CD4-positive, alpha-beta T cell treated with Interleukin-21 for 1 hour (primary cell): ENCODE results near the gene ZSCAN5A.
"Not testable (repeated sequence)": the region's sequence is repeated elsewhere in the genome, so short reads cannot be mapped to it uniquely, and the experiment has no call there.

Source experiments
- DNase-seq: peaks from one replicate; pipeline ENCODE4 v3.0.0-alpha.2; 2020

The ZSCAN5A gene

DNA sequence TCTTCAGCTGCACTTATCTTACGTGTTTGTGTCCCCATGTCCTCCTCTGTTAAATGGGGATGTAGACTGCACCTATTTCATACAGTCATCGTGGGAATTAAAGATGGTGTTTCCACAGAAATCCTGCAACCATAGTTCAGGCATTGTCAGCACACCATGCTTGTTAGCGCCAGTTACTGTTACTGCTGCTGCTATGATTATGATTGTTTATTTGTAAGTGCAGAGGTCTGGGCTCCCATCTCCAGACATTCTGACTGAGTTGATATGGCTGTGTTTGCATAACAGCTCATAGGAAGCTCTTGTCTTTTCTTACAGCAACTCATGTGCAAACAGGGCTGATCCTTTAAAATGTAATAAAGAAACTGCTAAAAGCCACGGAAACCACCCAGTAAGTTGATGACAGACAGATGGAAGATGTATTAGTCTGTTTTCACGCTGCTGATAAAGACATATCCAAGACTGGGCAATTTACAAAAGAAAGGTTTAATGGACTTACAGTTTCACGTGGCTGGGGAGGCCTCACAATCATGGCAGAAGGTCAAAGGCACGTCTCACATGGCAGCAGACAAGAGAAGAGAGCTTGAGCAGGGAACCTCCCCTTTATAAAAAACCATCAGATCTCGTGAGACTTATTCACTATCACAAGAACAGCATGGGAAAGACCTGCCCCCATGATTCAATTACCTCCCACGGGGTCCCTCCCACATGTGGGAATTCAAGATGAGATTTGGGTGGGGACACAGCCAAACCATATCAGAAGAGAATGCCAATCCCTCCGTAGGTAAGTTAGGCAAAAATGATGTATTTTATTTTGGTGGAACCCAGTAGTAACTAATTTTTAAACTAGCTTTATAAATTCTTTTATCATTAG is 1.6 kb downstream of the ZSCAN5A start:
- no peak for DNase-seq

DNA sequence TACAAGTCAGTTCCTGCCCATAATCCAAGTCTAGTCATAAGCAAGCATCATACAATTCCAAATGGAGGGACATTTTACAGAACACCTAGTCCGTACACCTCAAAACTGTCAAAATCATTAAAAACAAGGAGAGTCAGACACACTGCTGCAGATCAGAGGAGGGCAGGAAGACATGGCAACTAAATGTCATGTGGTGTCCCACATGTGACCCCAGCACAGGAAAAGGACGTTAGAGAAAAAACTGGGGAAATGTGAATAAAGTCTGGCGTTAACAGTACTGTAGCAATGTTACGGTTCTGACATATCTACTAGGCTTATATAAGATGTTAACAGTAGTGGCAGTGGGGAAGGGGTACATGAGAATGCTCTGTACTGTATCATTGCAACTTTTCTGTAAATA is 2.3 kb downstream of the ZSCAN5A start:
- no peak for DNase-seq

DNA sequence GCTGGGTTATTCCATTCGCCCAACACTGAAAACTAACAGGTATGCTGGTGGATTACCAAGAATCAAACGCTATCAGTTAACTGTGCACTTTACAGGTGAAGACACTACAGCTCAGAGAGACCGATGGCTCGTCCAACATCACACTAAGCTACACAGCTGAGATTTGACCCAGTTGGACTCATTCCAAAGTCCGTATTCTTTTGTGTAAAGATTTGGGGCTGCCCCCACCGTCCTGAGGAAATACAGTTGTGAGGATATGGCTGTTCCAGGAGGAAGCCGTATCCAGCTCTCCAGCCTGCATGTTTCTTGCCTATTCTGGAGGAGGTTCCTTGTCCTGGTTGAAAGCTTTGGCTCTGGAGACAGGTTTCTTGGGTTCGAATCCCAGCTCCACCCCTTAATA is 4.2 kb downstream of the ZSCAN5A start:
- no peak for DNase-seq

DNA sequence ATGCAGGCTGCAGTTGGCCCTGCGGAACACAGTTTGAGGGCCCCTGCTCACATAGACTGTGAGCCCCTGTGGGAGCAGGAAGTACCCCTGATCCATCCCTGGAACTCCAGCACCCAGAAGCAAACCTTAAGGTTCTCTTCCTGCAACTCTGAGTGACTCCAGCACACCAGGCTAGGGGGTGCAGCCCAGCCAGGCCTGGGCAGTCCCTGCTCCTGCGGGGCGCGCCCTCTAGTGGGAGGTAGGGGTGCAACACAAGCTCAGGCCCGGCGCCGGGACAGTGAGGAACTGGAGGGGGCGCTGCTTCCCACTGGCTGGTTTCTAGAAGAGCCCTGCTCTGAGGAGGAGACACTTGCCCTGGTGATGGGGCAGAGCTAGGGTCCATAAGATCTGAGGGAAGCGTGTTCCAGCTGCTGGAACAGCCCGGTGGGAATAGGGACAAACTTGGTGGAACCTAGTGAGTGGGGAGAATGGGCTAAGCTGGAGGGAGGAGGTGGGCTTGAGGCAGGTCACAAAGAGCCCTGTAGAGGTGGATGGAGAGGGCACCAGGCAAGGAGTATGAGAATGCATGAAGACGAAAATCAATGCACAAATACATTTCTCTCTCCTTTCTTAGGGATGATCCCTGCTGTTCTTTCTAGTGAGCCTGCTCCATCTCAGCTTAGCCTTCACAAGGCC is 5.0 kb downstream of the ZSCAN5A start:
- peak; percentile 58 for DNase-seq

DNA sequence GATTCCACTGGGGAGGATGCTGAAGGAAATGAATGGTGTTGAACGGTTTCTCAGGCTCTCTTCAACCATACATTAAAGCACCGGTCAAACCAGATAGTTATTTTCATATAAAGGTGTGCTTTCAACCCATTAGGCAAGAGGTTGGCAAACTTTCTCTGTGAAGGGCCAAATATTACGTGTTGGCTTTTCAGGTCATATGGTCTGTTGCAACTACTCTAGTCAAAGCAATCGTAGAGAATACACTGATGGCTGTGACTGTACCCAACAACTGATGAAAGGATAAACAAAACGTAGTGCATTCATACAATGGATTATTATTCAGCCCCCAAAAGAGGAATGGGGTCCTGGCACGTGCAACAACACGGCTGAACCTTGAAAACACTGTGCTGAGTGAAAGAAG is 5.8 kb downstream of the ZSCAN5A start:
- DNase-seq = no peak

DNA sequence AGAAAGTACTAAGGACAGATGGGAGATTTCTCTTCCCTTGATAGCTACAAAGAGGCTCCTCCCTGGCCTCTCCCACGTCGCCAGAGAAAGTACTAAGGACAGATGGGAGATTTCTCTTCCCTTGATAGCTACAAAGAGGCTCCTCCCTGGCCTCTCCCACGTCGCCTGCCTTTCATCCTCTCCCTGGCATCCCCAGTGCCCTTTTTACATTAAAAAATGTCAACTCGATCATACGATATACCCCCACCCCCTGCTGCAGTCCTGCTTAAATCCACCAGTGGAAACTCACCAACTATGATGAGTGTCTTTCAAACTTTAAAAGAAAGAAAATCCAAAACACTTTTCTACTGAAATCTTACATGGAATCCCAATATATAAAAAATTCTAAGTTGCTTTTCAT is 7.6 kb downstream of the ZSCAN5A start:
- not testable (repeated sequence) for DNase-seq

DNA sequence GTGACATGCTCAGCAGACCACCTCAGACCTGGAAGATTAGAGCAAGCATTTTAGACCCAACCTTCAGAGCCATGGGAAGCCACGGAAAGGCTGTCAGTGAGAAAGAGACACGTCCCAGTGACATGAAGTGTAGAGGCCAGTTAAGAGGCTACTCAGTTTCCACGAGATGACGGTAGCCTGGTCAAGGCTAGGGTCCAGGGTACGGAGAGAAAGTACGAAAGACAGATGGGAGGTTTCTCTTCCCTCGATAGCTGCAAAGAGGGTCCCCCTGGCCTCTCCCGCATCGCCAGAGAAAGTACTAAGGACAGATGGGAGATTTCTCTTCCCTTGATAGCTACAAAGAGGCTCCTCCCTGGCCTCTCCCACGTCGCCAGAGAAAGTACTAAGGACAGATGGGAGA is 8.6 kb downstream of the ZSCAN5A start:
- DNase-seq = no peak

DNA sequence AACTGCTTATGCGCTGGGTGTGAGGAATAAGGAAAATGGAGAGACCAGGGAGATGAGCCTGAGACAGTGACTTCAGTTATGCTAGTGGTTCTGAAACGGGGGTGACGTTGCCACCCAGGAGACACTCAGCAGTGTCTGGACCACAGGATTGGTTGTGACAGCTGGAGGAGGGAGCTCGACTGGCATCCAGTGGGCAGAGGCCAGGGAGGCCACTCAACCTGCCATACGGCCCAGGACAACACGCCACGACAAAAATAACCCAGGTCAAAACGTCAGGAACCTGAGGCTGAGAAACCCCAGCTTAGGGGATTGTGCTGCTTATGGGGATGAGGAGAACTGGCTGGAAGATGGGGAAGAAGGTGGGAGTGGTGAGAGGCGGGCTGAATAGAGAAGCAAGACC is 10.4 kb downstream of the ZSCAN5A start:
- DNase-seq = no peak

DNA sequence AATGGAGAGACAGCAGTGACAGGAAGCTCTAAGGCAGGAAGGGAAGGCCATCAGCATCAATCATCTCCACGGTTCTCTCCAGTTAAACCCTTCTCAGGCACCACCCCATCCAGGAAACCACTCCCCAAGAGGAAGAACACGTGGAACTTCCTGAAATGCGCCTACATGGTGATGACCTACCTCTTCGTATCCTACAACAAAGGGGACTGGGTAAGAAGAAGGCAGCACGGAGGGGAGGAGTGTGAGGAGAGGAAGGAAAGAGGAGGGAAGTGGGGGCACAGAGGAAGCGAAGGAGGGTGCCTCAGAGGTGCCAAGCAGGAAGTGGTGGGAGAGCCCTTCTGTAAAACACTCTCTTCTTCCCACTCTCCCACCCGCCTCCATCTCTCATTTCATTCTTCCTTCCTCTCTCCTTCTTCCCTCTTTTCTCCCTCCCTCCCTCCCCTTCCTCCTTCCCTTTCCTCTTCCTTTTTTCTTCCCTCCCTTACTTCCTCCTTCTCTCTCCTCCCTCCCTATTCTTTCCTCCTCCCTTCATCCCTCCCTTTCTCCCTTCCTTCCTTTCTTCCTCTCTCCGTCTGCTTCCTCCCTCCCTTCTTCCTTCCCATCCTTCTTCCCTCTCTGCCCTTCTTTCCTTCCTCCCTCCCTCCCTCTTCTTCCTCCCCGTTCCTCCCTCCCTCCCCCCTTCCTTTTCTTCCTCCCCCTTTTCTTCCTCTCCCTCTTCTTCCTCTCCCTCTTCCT is 12.6 kb downstream of the ZSCAN5A start:
- peak; percentile 15 for DNase-seq

DNA sequence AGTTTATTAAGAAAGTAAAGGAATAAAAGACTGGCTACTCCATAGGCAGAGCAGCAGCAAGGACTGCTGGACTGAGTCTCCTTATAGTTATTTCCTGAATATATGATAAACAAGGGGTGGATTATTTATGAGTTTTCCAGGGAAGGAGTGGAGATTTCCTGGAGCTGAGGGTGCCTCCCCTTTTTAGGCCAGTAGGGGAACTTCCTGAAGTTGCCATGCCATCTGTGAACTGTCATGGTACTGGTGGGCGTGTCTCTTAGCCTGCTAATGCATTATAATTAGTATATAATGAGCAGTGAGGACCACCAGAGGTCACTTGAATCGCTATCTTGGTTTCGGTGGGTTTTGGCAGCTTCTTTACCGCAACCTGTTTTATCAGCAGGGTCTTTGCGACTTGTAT is 13.5 kb downstream of the ZSCAN5A start:
- DNase-seq = no peak

DNA sequence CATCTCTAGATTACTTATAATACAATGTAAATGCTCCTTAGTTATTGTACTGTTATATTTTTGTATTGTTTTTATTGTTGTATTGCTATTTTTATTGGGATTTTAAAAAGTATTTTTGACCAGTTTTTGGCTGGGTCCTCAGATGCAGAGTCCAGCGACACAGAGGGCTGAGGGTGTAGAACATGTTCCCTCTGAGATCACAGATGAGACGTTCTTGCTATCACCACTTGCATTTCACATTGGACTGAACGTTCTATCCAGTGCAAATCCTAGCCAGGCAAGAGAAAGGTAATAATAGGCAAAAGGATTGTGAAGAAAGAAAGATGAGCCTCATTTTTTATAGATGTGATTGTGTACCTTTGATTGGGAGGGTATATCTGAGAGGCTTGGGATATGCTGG is 15.0 kb downstream of the ZSCAN5A start:
- no peak for DNase-seq

DNA sequence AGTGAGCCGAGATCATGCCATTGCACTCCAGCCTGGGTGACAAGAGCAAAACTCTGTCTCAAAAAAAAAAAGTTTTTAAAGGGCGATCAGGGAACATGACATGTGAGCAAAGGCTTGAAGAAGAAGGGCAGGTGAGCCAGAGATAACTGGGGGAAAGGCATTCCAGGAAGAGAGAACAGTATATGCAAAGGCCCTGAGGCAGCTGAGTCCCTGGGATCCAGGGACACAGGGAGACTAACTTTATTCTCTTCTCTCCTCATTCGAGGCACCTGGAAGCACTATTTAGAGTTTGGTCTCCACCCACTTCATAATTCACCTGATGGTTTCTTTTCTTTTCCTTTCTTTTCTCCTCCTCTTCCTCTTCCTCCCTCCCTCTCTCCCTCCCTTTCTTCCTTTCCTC is 17.6 kb downstream of the ZSCAN5A start:
- no peak for DNase-seq

DNA sequence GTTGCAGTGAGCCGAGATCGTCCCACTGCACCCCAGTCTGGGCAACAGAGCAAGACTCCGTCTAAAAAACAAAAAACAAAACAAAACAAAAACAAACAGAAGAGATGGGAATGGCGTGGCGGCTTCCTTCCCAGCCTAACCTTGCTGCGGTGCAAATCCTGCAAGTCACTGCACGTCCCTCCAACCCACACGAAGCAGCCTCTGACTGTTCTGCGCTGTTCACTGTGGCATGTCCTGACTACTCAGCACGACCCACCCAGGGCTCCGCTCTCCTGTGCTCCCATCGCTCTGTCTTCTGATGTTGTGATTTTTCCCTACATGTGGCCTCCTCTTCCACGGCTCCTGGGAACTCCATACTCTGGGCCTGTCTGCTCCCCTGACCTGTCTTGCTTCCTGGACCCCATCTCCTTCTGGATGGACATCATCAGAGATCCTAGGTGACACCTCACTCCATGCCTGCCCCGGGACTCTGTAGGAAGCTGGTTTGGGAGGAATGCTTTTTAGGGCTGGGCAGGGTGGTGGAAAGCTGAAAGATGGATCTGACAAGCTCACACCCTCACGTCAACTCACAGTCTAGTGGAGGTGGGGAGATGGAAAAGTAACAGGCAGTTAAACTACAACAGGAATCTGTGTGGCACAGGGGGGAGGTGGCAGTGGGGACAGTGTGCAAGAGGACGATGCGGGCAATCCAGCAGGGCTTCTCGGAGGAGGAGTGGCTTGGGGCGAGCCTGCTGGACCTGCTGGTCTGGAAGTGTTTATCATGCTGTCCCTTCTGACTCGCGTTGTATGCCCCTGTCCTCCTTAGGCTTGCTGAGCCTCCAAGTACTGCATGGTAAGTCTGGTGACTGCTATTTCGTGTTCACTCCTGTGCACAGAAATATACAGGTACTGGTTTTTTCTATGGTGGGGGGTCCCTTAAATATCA is 18.8 kb downstream of the ZSCAN5A start:
- DNase-seq = no peak

DNA sequence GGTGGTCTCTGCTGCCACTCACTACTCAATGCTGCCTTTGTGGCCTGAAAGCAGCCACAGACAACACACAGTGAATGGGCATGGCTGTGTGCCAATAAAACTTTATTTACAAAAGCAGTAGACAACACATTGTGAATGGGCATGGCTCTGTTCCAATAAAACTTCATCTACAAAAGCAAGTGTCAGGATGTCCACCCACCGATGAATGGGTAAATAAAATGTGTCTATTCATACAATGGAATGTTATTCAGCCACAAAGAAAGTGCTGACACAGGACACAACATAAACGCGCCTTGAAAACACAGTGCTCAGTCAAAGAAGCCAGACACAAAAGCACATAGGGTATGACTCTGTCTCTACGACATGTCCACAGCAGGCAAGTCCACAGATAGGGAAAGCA is 20.1 kb downstream of the ZSCAN5A start:
- no peak for DNase-seq

DNA sequence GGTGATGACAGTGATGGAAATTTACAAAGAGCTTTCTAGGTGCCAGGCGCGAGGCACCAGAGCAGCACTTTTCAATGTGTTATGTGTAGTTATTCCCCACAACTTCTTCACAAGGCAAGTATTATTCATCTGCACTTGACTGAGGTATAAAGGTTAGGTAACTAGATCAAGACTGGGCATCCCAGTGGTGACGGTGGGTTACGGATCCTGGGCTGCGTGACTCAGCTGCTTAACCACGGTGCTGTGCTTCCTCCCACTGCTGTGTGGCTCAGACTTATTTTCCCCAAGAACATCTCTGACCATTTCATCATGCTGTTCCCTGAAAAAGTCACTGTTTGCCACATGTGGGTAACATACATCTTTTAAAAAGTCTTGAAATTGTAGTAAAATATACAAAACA is 22.8 kb downstream of the ZSCAN5A start:
- no peak for DNase-seq

DNA sequence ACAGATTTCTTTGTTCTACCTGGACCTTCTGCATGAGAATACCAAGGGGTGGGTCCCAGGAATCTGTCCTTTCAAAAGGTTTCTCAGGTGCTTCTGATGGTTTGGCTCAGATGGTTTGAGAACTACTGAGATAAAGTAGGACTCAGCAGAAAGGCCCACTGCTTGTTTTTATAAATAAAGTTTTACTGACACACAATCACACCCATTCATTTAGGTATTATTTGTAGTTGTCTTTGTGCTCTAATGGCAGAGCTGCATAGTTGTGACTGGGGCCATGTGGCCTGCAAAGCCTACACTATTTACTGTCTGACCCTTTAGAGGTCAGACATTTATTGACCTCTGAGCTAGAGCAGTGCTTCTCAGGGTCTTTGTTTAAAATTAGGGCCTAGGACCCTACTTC is 24.5 kb downstream of the ZSCAN5A start:
- DNase-seq = no peak

DNA sequence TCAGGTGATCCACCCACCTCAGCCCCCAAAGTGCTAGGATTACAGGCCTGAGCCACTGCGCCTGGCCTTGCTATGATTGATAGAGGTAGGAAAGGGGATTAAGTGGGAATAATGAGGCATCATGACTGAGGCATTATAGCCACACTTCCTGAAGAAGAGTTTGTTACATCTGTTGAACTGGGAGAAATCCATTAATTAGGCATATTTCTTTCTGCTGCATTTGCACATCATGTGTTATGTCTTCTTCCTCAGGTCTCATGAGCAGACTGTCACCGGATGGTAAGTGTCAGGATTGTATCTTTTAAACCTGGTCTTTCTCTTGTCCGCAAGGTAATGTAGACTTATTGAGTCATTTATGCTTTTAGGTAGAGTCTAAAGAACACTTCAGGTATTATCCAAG is 29.9 kb downstream of the ZSCAN5A start:
- no peak for DNase-seq

DNA sequence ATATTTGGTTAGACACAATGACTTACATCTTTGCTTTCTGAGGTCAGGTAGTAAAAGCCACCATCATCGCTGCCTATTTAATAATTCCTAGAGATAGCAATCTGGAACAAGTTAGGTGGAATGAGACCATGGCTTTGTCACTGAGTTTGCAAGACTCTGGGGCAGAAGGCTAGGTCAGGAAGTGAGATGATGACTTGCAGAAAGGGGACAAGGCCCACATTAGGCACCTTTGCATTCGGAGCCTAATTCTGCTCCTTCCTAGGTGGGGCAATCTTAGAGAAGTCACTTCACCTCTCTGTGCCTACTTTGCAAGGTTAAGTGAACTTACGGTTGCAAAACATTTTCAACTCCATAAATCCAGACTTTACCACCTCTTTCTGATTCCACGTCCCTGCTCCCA is 31.8 kb downstream of the ZSCAN5A start:
- DNase-seq = no peak

DNA sequence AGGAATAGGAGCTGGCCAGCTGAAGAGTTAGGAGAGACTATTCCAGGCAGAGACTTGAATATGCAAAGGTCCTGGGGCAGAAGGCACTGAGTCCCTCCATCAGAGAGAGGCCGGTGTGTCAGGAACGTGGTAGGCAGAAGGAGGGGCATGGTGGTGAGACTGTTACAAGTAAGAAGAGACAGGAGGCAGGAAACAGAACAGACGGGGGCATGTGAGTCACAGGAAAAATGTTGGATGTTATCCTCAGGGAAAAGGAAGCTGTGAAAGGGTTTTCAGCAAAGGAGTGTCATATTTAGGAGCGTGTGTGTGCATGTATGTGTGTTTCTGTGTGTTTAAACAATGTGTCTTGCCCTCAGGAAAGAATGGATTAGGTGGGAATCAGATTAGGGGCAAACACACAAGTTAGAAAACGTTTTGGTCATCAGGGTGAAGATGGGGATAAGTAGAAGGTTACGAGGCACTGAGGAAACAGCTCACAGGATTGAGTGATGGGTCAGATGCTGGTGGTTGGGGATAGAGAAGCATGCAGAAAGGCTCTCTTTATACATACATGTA is 41.0 kb downstream of the ZSCAN5A start:
- no peak for DNase-seq

DNA sequence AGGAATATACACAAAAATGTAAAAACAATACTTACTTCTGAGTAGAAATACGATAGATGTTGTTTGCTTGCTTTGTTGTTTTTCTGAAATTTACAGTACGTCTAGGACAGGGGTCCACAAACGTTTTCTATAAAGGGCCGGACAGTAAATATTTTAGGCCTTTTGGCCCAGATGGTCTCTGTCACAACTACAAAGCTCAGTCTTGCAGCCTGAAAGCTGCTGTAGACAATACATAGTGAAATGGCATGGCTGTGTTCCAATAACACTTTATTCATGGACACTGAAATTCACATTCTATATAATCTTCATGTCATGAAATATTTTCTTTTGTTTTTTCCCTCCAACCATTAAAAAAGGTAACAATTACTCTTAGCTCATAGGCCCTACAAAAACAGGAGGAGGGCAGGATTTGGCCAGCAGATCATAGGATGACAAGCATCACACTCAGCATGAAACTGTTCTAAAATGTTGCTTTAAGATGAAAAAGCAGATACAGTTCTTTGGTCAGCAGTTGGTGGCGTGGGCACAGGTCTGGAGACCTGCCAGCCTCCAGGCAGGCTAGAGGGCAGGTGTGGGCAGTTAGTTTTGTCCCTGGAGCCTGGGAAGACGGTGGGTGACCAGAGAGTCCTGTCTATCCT is 42.4 kb downstream of the ZSCAN5A start, which contains the start of gene EDDM13:
EDDM13 (plus strand) TSS at position 588 of the 638 bp plus-strand sequence. CDS start 87 bp downstream, outside the sequence.
- no peak for DNase-seq

DNA sequence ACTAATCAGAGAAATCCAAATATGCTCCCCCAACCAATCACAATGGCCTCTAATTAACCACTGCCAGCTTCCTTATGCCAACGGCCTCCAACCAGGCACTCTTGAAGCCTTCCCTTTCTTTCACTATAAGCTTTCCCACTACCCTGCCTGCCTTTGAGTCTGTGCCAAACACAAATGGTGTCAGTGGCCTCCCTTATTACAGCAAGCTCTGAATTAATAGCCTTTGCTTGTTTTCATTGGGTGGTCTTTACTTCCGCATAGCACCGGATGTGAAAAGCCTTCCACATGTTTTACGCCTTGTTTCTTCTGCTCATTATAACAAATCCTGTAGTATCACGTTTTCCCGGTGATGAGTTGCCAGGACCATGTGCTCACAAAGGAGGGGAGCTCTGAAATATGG is 43.5 kb downstream of the ZSCAN5A start:
- DNase-seq = no peak

DNA sequence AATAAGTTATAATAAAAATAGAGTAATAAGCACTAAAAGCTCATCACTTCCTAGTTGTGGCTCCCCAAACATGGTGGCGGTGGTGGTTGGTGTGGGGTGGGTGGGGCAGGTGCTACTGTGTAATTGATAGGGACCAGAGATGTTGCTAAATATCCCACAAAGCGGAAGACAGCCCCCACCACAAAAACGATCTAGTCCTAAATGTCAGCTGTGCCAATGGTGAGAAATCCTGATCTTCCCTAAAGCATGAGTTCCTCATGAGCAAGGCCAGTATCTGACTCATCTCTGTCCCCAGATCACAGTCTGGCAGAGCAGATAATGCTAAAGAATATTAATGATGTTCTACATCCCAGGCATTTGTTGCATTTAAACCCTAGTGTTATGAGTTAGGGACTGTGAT is 44.0 kb downstream of the ZSCAN5A start:
- peak; percentile 23 for DNase-seq
